Keratinocyte (primary cell): Measurements from ENCODE around the gene ANO10. TPM values are rescaled to one million over a fixed set of nuclear protein-coding genes. Genes with fewer than 3 reads are reported as not detected.

ENCODE experiments used
- DNase-seq: peaks from one replicate; pipeline ENCODE4 v3.0.0-alpha.2; 2011; ENCODE audit warnings: low read depth, missing footprints, low spot score
- FAIRE-seq: peaks from 2 replicates; lab custom pipeline; 2011; peaks lifted over from hg19 to GRCh38; lab: Jason Lieb, UNC
- H2AFZ ChIP-seq: 2 replicates; pipeline ENCODE4 v1.6.0; 2012; ENCODE audit warnings: low read length, control low read depth, inconsistent platforms; ENCODE audit not compliant: control insufficient read depth
- H3K27ac ChIP-seq: 2 replicates; pipeline ENCODE4 v1.5.1; 2011; ENCODE audit warnings: low read length; ENCODE audit not compliant: control insufficient read depth, insufficient read depth
- H3K27me3 ChIP-seq: 3 replicates; pipeline ENCODE4 v1.6.0; 2011; ENCODE audit warnings: low read length; ENCODE audit not compliant: control insufficient read depth, insufficient read depth; ENCODE audit errors: extremely low read depth
- H3K36me3 ChIP-seq, 2 experiments: 2 replicates in 1 of 2; 3 replicates in 1 of 2; pipeline ENCODE4 v1.5.1; 2011; ENCODE audit warnings: low read length in 2 of 2, mild to moderate bottlenecking in 1 of 2; ENCODE audit not compliant: control insufficient read depth in 2 of 2, insufficient read depth in 2 of 2; ENCODE audit errors: extremely low read depth in 1 of 2
- H3K4me1 ChIP-seq: 3 replicates; pipeline ENCODE4 v1.5.1; 2011; ENCODE audit warnings: low read length; ENCODE audit not compliant: control insufficient read depth, insufficient read depth; ENCODE audit errors: extremely low read depth
- H3K4me2 ChIP-seq: 3 replicates; pipeline ENCODE4 v1.6.0; 2011; ENCODE audit warnings: low read depth, low read length; ENCODE audit not compliant: control insufficient read depth, insufficient read depth; ENCODE audit errors: extremely low read depth
- H3K4me3 ChIP-seq, 3 experiments: fragments of 200-600 bp in 1 of 3; sonication (generic) in 1 of 3; 2 replicates in 2 of 3; 3 replicates in 1 of 3; pipeline ENCODE4 v1.5.1; 2011 to 2016; ENCODE audit warnings: low read length in 3 of 3, mild to moderate bottlenecking in 3 of 3, control low read depth in 2 of 3, inconsistent platforms in 1 of 3, low read depth in 1 of 3, mixed read lengths in 1 of 3, mixed run types in 1 of 3, moderate library complexity in 1 of 3; ENCODE audit not compliant: control insufficient read depth in 2 of 3, insufficient read depth in 2 of 3; ENCODE audit errors: extremely low read depth in 1 of 3
- H3K79me2 ChIP-seq: 2 replicates; pipeline ENCODE4 v1.6.0; 2012; ENCODE audit warnings: low read length; ENCODE audit not compliant: control insufficient read depth, insufficient read depth
- H3K9ac ChIP-seq: 3 replicates; pipeline ENCODE4 v1.6.0; 2011; ENCODE audit warnings: low read length; ENCODE audit not compliant: control insufficient read depth, insufficient read depth; ENCODE audit errors: extremely low read depth
- H3K9me1 ChIP-seq: 3 replicates; pipeline ENCODE4 v1.6.0; 2011; ENCODE audit warnings: low read length; ENCODE audit not compliant: control insufficient read depth, insufficient read depth; ENCODE audit errors: extremely low read depth
- H3K9me3 ChIP-seq: 2 replicates; pipeline ENCODE4 v1.5.1; 2012; ENCODE audit warnings: low read depth, low read length; ENCODE audit not compliant: control insufficient read depth
- H4K20me1 ChIP-seq: 3 replicates; pipeline ENCODE4 v1.6.0; 2011; ENCODE audit warnings: low read length; ENCODE audit not compliant: control insufficient read depth, insufficient read depth; ENCODE audit errors: extremely low read depth
- CTCF ChIP-seq, 3 experiments: IDR thresholded peaks in 1 of 3; conservative IDR thresholded peaks in 1 of 3; optimal IDR thresholded peaks in 1 of 3; 2 replicates in 2 of 3; 3 replicates in 1 of 3; pipeline versions ENCODE3 to v1.5.1; 2011; ENCODE audit warnings: low read length in 3 of 3, mild to moderate bottlenecking in 3 of 3, moderate library complexity in 2 of 3, control low read depth in 1 of 3, inconsistent platforms in 1 of 3; ENCODE audit not compliant: insufficient read depth in 2 of 3; ENCODE audit errors: extremely low read depth in 1 of 3
- EZH2 ChIP-seq: IDR thresholded peaks from one replicate; pipeline ENCODE4 v1.6.1; 2012; ENCODE audit warnings: inconsistent platforms, mild to moderate bottlenecking, low read length, moderate library complexity
- dilution Hi-C: fragments of 300-500 bp; cut with MboI; formaldehyde crosslinking; loops from one replicate; pipeline ENCODE4 v1.7.0; 2020; ENCODE audit warnings: low sequenced_read_pairs; ENCODE audit not compliant: extremely low pct_ligation_motif_present
- polyA plus RNA-seq, 5 experiments: library from polyadenylated mRNA; depleted of rRNA in 3 of 5; stranded (reverse) in 3 of 5; stranded (forward) in 1 of 5; unstranded in 1 of 5; fragments of >200 nt; gene quantifications; 1 replicate in 1 of 5; 2 replicates in 3 of 5; 3 replicates in 1 of 5; pipeline versions ENCODE4 v1.2.1 to v1.2.3, GENCODE V29; 2011 to 2012; ENCODE audit warnings: missing spikeins in 2 of 5, low read depth in 1 of 5, low replicate concordance in 1 of 5

Gene ANO10
- polyA plus RNA-seq, 1 donor (not counting 4 experiments of a cell fraction or from before 2014, with no cell fraction given), result 48.8 TPM

DNA sequence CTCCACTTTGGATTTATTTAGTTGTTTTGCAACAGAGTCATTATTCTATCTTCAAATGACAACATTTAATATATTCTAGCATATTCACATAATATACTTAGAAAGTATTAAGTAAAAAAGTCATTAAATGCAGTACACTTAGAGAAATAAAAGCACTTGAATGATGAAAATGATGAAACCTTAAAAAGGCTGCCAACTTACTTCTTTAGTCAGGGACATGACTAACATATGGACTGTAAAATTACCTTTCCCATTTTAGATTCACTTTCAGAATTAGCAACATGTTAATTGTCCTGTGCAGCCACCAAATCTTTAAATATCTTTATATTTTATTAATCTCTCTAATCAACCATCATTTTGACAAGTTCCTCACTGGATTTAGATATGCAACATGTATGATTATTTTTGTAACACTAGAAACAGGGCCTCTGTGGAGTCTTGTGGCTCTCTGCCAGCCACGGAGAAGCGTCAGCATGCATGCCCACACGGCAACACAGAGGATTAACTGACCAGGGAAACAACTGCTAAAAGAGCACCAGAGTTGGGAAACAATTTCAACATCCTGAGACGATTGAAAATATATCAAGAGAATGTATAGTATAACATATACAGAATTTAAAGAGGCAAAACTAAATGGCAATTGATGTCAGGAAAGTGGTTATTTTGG lies 95.7 kb downstream of the ANO10 start:
- Histone ChIP-seq H3K27me3 (no peaks in the 10 kb centered on the region), H3K4me3 (no peak overlapping the region), H3K4me1 (peaks cover 6% of the 10 kb centered on the region), H4K20me1 (no peaks in the 10 kb centered on the region), H2AFZ (no peak overlapping the region), H3K4me2 (no peak overlapping the region), H3K9me3 (no peaks in the 10 kb centered on the region), H3K36me3 (peaks cover 0 to 1% of the 10 kb centered on the region in 2 experiments), H3K27ac (no peak overlapping the region), H3K9me1 (no peaks in the 10 kb centered on the region), H3K9ac (no peak overlapping the region), H3K79me2 (no peaks in the 10 kb centered on the region)
- FAIRE-seq (no peak), DNase-seq (no peak)
- dilution Hi-C loops, result no loop called here
- TF ChIP-seq CTCF (optimal IDR thresholded peaks at IDR 0.05 in 1 of 3, IDR thresholded peaks at IDR 0.05 in 1 of 3, conservative IDR thresholded peaks at IDR 0.05 in 1 of 3; ENCODE audit: extremely low read depth in 1 of 3, insufficient read depth in 2 of 3, low read length in 3 of 3) (no peak), EZH2 (no peak)

GRCh38 chr3:43525386-43525785 lies 96.4 kb downstream of the ANO10 start:
- DNase-seq, result no peak
- Histone ChIP-seq H3K4me3 (no peak overlapping the region), H3K9me3 (no peaks in the 10 kb centered on the region), H3K27me3 (no peaks in the 10 kb centered on the region), H2AFZ (no peak overlapping the region), H4K20me1 (no peaks in the 10 kb centered on the region), H3K27ac (no peak overlapping the region), H3K4me1 (peaks cover 6% of the 10 kb centered on the region), H3K36me3 (peaks cover 0 to 1% of the 10 kb centered on the region in 2 experiments), H3K9me1 (no peaks in the 10 kb centered on the region), H3K79me2 (no peaks in the 10 kb centered on the region), H3K4me2 (no peak overlapping the region), H3K9ac (no peak overlapping the region)
- dilution Hi-C loops, result no loop called here
- no peak for FAIRE-seq
- TF ChIP-seq CTCF (optimal IDR thresholded peaks at IDR 0.05 in 1 of 3, IDR thresholded peaks at IDR 0.05 in 1 of 3, conservative IDR thresholded peaks at IDR 0.05 in 1 of 3; ENCODE audit: extremely low read depth in 1 of 3, insufficient read depth in 2 of 3, low read length in 3 of 3), result no peak
- no peak for TF ChIP-seq EZH2
